ENCODE results near the gene SIX1. TPM values are rescaled to one million over a fixed set of nuclear protein-coding genes. Genes with fewer than 3 reads are reported as not detected.

Gene SIX1
- total RNA-seq, 6 donors from 2014 or later = 0.17 to 8.9 (median 1.8) TPM

GRCh38 chr14:60652674-60653651 is 3.7 kb upstream of the SIX1 start:
- Histone ChIP-seq H3K27me3 (peaks cover 0 to 86% (median 59%) of the 10 kb centered on the region in 4 donors), H3K4me3 (no peak overlapping the region), H3K27ac (no peak overlapping the region), H3K4me1 (peaks cover 44 to 73% (median 50%) of the 10 kb centered on the region in 4 donors), H3K9me3 (no peaks in the 10 kb centered on the region), H3K36me3 (no peaks in the 10 kb centered on the region)
- peak in 1 of 2 donors; percentile 75 for DNase-seq
- WGBS, 2 donors = 15 to 18% methylated on average over 43 to 50 of the region's 50 CpGs
- no peak for ATAC-seq (ENCODE audit: low FRiP score in 2 of 2)
- TF ChIP-seq, protein P1, sequence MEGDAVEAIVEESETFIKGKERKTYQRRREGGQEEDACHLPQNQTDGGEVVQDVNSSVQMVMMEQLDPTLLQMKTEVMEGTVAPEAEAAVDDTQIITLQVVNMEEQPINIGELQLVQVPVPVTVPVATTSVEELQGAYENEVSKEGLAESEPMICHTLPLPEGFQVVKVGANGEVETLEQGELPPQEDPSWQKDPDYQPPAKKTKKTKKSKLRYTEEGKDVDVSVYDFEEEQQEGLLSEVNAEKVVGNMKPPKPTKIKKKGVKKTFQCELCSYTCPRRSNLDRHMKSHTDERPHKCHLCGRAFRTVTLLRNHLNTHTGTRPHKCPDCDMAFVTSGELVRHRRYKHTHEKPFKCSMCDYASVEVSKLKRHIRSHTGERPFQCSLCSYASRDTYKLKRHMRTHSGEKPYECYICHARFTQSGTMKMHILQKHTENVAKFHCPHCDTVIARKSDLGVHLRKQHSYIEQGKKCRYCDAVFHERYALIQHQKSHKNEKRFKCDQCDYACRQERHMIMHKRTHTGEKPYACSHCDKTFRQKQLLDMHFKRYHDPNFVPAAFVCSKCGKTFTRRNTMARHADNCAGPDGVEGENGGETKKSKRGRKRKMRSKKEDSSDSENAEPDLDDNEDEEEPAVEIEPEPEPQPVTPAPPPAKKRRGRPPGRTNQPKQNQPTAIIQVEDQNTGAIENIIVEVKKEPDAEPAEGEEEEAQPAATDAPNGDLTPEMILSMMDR (IDR thresholded peaks at IDR 0.05) = no peak
- TF ChIP-seq POLR2A (IDR thresholded peaks at IDR 0.05) (no peak), POLR2AphosphoS5 (IDR thresholded peaks at IDR 0.05) (no peak), EP300 (IDR thresholded peaks at IDR 0.05) (no peak)

- peaks cover 47 to 73% (median 52%) of the 10 kb centered on the region in 4 donors for H3K4me1 ChIP-seq
Observed at GRCh38 chr14:60651796-60652673, 2.8 kb upstream of the SIX1 start.

GRCh38 chr14:60651086-60651795 is 2.0 kb upstream of the SIX1 start:
- WGBS, 2 donors = 14 to 15% methylated on average over 5 of the region's 5 CpGs
- Histone ChIP-seq H3K27me3 (peaks cover under 1 to 87% (median 60%) of the 10 kb centered on the region in 4 donors), H3K27ac (no peak overlapping the region), H3K4me1 (peaks cover 44 to 67% (median 49%) of the 10 kb centered on the region in 4 donors), H3K9me3 (no peaks in the 10 kb centered on the region), H3K36me3 (no peaks in the 10 kb centered on the region), H3K4me3 (no peak overlapping the region)
- TF ChIP-seq POLR2AphosphoS5 (IDR thresholded peaks at IDR 0.05) (no peak), EP300 (IDR thresholded peaks at IDR 0.05) (no peak), POLR2A (IDR thresholded peaks at IDR 0.05) (no peak)
- TF ChIP-seq, protein P1 (IDR thresholded peaks at IDR 0.05) = no peak
- ATAC-seq (ENCODE audit: low FRiP score in 2 of 2) = no peak
- no peak for DNase-seq

More at GRCh38 chr14:60651796-60652673, 2.8 kb upstream of the SIX1 start:
- Histone ChIP-seq H3K27ac (no peak overlapping the region), H3K36me3 (no peaks in the 10 kb centered on the region), H3K27me3 (peaks cover 0 to 86% (median 63%) of the 10 kb centered on the region in 4 donors), H3K4me3 (no peak overlapping the region), H3K9me3 (no peaks in the 10 kb centered on the region)
- peak in 1 of 2 donors; percentile 65 for DNase-seq
- ATAC-seq (ENCODE audit: low FRiP score in 2 of 2) = no peak
- no peak for TF ChIP-seq POLR2A (IDR thresholded peaks at IDR 0.05)
- TF ChIP-seq, protein P1 (IDR thresholded peaks at IDR 0.05) = no peak
- no peak for TF ChIP-seq EP300 (IDR thresholded peaks at IDR 0.05)
- TF ChIP-seq POLR2AphosphoS5 (IDR thresholded peaks at IDR 0.05) = no peak
- WGBS, 2 donors = 13 to 17% methylated on average over 38 of the region's 38 CpGs

DNA sequence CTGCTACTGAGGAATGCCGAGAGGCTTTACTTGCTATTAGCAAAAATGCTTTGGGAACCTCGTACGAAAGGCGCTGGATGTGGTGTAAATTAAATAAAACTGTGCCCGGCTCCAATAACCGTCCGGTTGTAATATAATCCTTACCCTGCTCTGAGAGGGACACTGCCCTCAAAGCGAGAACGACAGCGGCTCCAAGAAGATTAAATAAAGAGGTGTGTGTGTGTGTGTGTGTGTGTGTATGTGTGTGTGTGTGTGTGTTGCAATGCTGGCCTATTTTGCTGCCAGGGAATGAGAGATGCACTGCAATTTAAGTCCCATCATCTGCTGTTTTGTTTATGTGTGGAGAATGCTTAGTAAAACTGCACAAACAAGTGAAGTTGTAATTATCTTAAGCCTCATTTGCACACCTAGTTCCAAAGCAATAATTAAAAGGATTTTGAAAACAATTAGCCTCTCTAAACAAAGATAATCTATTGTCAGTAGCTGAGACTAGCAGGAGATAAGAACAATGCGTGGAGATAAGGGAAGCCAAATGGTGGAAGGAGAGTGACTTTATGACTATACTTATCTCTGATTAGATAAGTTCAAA is 1.2 kb upstream of the SIX1 start:
- Histone ChIP-seq H3K36me3 (no peaks in the 10 kb centered on the region), H3K4me1 (peaks cover 41 to 62% (median 44%) of the 10 kb centered on the region in 4 donors), H3K27ac (no peak overlapping the region), H3K9me3 (no peaks in the 10 kb centered on the region), H3K27me3 (peaks cover 2 to 89% (median 58%) of the 10 kb centered on the region in 4 donors), H3K4me3 (no peak overlapping the region)
- TF ChIP-seq, protein P1 (IDR thresholded peaks at IDR 0.05) = no peak
- TF ChIP-seq EP300 (IDR thresholded peaks at IDR 0.05) (no peak), POLR2AphosphoS5 (IDR thresholded peaks at IDR 0.05) (no peak), POLR2A (IDR thresholded peaks at IDR 0.05) (no peak)
- DNase-seq (no peak), ATAC-seq (ENCODE audit: low FRiP score in 2 of 2) (no peak)
- 10 to 12% methylated on average over 11 of the region's 11 CpGs for WGBS, 2 donors
